PFSK-1 (cell line): ENCODE results near the gene ARHGAP35.

Source experiments
- POLR2AphosphoS5 ChIP-seq: IDR thresholded peaks from 2 replicates; pipeline ENCODE4 v1.6.1; 2012; ENCODE audit warnings: low read depth, mild to moderate bottlenecking, control low read depth, low read length, moderate library complexity
- REST ChIP-seq, 2 experiments: IDR thresholded peaks; 2 replicates each; pipeline versions ENCODE4 v1.6.1 to v1.8.0; 2011 to 2012; ENCODE audit warnings: low read depth in 2 of 2, low read length in 2 of 2, control low read depth in 1 of 2, inconsistent platforms in 1 of 2, mild to moderate bottlenecking in 1 of 2, moderate library complexity in 1 of 2; ENCODE audit not compliant: insufficient read depth in 1 of 2
- SIN3A ChIP-seq: IDR thresholded peaks from 2 replicates; pipeline ENCODE4 v1.6.1; 2012; ENCODE audit warnings: mild to moderate bottlenecking, low read length, moderate library complexity, borderline replicate concordance; ENCODE audit not compliant: insufficient read depth
- TAF1 ChIP-seq: IDR thresholded peaks from 2 replicates; pipeline ENCODE4 v1.6.1; 2012; ENCODE audit warnings: low read length, control low read depth, borderline replicate concordance; ENCODE audit not compliant: insufficient read depth

- TF ChIP-seq REST (IDR thresholded peaks at IDR 0.05; ENCODE audit: insufficient read depth in 1 of 2, low read depth in 2 of 2, low read length in 2 of 2) (no peak), TAF1 (no peak), POLR2AphosphoS5 (no peak), SIN3A (no peak)
These were observed 2.3 kb downstream of the ARHGAP35 start for GRCh38 chr19:46862974-46863632.
